K562 (cell line): ENCODE results near the gene FUCA2.

ENCODE experiments used
- BCL6 ChIP-seq: fragments of 250-450 bp; sonication (Bioruptor Pico); IDR thresholded peaks from 2 replicates; pipeline ENCODE4 v1.4.0; 2020
- ETV1 ChIP-seq: fragments of 450-650 bp; conservative IDR thresholded peaks from 2 replicates; pipeline ENCODE4 v1.6.1; 2016; ENCODE audit warnings: missing genetic modification characterization, control low read depth, low read depth, missing compliant biosample characterization
- FOS ChIP-seq: IDR thresholded peaks from 3 replicates; pipeline ENCODE4 v1.6.1; 2011; ENCODE audit not compliant: insufficient read length; ENCODE audit errors: extremely low read depth
- JUNB ChIP-seq: fragments of 450-650 bp; formaldehyde crosslinking; conservative IDR thresholded peaks from 2 replicates; pipeline ENCODE4 v1.4.0; 2020; ENCODE audit warnings: mild to moderate bottlenecking
- POLR2A ChIP-seq: fragments of 450-650 bp; conservative IDR thresholded peaks from 2 replicates; pipeline ENCODE4 v1.6.1; 2016
- YY1 ChIP-seq, 3 experiments: IDR thresholded peaks; 2 replicates each; pipeline ENCODE4 v1.6.1; 2011; ENCODE audit warnings: low read length in 2 of 3, mild to moderate bottlenecking in 2 of 3, moderate library complexity in 2 of 3, borderline replicate concordance in 1 of 3, control low read depth in 1 of 3, low read depth in 1 of 3; ENCODE audit not compliant: insufficient read depth in 3 of 3, insufficient replicate concordance in 2 of 3, control insufficient read depth in 1 of 3, insufficient read length in 1 of 3; ENCODE audit errors: extremely low read depth in 1 of 3
- ZBTB7A ChIP-seq: IDR thresholded peaks from 2 replicates; pipeline ENCODE4 v1.6.1; 2011; ENCODE audit warnings: low read depth, mild to moderate bottlenecking, low read length, moderate library complexity, borderline replicate concordance; ENCODE audit not compliant: control insufficient read depth
- ZNF274 ChIP-seq: IDR thresholded peaks from 2 replicates; pipeline ENCODE4 v1.6.1; 2011; ENCODE audit warnings: low read depth, mild to moderate bottlenecking, low read length, moderate library complexity, borderline replicate concordance
- TF ChIP-seq, protein P1 (sequence below): sonication (generic); formaldehyde crosslinking; IDR thresholded peaks from 2 replicates; pipeline ENCODE4 v1.8.1; 2023; ENCODE audit warnings: mild to moderate bottlenecking, missing genetic modification reagents, moderate library complexity
- TF ChIP-seq, protein P2 (sequence below): fragments of 250-450 bp; sonication (Bioruptor Pico); IDR thresholded peaks from 2 replicates; pipeline ENCODE4 v1.5.0; 2020; ENCODE audit warnings: mild to moderate bottlenecking, borderline replicate concordance

DNA sequence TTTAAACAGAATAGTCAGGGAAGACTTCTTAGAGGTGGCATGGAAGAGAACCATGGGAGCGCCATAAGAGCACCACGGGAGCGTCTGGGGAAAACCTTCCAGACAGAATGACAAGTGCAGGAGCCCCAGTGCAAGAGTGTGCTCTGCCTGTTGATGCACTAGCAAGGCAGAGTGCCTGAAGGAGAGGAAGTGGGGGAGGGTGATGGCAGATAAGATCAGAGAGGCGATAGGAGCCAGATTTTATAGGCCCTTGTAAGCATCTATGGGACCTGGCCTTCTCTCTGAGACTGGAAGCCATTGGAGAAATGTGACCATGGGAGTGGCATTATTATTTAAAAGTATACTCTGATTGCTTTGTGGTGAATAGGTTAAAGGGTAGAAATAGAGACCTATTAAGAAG, 13.1 kb downstream of the FUCA2 start:
- TF ChIP-seq JUNB (CRISPR knock-in tag) (no peak), ZNF274 (no peak), BCL6 (CRISPR knock-in tag) (no peak), ETV1 (tag) (no peak), ZBTB7A (no peak), YY1 (IDR thresholded peaks at IDR 0.05; ENCODE audit: borderline replicate concordance in 1 of 3, control insufficient read depth in 1 of 3, extremely low read depth in 1 of 3, insufficient read depth in 3 of 3, insufficient read length in 1 of 3, insufficient replicate concordance in 2 of 3, low read depth in 1 of 3, low read length in 2 of 3) (no peak), FOS (no peak), POLR2A (no peak)
- TF ChIP-seq, protein P1, sequence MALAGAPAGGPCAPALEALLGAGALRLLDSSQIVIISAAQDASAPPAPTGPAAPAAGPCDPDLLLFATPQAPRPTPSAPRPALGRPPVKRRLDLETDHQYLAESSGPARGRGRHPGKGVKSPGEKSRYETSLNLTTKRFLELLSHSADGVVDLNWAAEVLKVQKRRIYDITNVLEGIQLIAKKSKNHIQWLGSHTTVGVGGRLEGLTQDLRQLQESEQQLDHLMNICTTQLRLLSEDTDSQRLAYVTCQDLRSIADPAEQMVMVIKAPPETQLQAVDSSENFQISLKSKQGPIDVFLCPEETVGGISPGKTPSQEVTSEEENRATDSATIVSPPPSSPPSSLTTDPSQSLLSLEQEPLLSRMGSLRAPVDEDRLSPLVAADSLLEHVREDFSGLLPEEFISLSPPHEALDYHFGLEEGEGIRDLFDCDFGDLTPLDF: no peak
- TF ChIP-seq, protein P2, sequence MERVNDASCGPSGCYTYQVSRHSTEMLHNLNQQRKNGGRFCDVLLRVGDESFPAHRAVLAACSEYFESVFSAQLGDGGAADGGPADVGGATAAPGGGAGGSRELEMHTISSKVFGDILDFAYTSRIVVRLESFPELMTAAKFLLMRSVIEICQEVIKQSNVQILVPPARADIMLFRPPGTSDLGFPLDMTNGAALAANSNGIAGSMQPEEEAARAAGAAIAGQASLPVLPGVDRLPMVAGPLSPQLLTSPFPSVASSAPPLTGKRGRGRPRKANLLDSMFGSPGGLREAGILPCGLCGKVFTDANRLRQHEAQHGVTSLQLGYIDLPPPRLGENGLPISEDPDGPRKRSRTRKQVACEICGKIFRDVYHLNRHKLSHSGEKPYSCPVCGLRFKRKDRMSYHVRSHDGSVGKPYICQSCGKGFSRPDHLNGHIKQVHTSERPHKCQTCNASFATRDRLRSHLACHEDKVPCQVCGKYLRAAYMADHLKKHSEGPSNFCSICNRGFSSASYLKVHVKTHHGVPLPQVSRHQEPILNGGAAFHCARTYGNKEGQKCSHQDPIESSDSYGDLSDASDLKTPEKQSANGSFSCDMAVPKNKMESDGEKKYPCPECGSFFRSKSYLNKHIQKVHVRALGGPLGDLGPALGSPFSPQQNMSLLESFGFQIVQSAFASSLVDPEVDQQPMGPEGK (CRISPR knock-in tag): no peak
